Stimulated activated CD8-positive, alpha-beta memory T cell treated with anti-CD3 and anti-CD28 coated beads, Interleukin-7, amount 100 ng/mL, for 48 hours (primary cell): Measurements from ENCODE around the gene ALG3.
A peak's percentile ranks its signal among the peaks of the same experiment; 100 is the strongest.

Experiments
- DNase-seq, 2 donors: peaks; one replicate each; pipeline ENCODE4 v3.0.0-alpha.2; 2020; ENCODE audit warnings: low read depth in 1 of 2; ENCODE audit errors: extremely low read depth in 1 of 2

Gene ALG3

DNA sequence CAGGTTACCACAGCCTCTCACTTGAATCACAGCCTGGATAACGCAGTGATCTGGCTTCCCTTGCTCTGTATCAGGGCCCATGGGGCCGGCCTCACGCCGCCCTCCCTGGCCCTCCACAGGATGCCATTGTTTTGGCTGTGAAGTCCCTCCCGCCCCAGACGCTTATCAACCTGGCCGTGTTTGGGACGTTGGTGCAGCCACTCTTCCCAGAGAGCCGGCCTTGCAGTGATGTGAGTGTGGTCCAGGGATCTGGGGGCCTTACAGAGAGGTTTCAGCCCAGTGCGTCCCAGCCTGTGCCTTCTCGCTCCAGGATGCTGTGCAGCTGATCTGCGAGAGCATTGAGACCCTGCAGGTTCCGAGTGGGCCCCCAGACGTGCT lies 12.7 kb downstream of the ALG3 start:
- DNase-seq, result no peak

DNA sequence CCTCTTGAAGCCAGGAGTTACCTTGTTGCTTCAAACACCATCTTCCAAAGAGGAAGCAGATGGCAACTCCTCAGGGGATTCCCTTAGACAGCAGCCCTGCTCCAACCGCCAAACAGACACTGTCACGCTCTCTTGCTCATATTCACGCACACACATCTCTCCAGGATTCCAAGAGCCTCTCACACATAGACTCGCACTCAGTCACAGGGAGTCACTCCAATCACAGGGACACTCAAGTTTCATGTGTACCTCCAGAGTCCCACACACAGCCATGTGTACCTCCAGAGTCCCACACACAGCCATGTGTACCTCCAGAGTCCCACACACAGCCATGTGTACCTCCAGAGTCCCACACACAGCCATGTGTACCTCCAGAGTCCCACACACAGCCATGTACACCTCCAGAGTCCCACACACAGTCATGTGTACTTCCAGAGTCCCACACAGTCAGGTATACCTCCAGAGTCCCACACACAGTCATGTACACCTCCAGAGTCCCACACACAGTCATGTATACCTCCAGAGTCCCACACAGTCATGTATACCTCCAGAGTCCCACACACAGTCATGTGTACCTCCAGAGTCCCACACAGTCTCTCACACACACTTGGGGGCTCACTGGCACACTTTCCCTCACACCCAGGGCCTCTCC lies 13.3 kb downstream of the ALG3 start:
- DNase-seq, result no peak

DNA sequence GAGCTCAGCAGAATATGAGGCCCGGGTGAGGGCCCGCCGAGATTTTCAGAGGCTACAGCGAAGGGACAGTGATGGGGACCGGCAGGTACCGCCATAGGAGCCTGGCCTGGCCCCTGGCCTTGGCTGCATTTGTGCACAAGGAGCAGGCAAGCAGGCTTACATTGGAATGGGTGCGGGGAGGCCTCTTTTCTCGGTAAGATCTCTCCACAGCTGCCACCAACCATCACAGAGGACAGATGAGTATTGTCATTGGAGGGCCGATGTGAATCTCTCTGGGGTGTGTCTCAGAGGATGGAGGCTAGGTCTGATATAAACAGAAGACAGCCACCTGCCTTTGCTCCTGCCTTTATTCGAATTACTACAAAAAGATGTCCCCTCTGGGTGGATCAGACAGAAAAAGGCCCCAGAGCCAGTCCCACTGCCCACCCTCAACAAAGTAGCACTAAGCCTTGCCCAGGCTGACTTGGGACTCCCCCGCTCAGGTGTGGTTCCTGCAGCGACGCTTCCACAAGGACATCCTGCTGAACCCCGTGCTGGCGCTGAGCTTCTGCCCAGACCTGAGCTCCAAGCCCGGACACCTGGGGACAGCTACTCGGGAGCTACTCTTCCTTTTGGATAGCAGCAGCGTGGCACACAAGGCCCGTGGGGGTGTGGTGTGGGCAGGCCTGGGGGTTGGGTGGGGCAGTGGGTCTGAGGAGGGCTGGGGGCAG lies 13.9 kb downstream of the ALG3 start:
- no peak for DNase-seq

DNA sequence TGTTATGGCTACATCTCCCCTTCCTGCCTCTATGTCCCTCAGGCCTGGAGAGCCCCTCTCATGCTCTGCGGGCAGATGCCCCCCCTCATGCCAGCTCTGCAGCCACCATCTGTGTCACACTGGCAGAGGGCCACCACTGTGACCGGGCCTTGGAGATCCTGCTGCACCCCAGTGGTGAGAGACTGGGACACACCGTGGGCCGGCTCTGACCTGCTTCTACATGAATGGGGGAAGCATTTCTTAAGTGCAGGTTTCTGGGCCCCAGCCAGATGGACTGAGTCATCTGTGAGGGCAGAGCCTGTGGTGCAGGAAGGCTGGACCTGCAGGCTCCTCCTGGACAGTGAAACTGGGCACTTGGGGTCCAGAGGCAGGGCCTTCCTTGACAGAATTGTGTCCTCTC lies 14.5 kb downstream of the ALG3 start:
- DNase-seq, result no peak

DNA sequence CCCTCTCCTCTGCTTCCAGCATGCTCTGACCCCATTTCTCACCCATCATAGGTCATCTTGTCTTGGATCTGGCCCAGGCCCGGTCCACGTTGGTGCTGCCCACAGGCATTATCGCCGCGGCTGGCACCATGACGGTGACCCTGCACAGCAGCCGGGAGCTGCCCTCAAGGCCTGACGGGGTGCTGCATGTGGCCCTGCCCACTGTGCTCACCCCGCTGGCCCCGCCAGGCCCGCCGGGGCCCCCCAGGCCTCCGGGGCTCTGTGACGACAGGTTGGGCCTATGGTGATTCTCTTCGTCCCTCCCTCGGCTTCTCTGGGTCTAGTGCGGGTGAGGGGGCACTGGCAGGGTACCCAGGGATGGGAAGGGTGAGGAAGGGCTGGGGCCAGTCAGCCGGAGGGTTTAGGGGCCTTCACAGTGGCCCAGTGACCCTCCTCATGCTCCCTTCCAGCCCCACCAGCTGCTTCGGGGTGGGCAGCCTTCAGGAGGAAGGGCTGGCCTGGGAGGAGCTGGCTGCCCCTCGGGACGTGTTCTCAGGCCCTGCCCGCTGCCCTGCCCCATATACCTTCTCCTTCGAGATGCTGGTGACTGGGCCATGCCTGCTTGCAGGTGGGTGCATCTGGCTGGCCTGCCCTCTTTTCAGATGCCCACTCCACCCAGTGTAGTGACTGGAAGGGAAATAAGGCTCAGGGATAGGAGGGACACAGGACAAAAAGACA lies 15.5 kb downstream of the ALG3 start:
- no peak for DNase-seq

DNA sequence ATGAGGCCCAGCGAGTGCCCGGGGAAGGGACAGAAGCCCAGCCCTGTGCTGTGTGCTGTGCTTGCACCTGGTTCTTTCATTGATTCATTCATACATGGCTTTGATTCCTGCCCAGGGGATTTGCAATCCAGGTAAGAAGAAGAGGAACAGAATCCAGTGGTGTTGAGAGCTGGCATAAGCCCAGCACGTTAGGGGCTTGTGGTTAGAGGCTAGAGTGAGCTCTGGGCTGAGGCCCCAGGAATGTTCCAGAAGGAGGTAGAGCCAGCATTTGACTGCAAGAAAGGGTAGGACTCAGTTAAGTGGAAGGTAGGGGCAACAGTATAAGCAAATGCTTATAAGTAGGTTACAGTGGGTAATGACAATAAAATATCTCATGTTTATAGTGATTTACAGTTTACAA lies 17.1 kb downstream of the ALG3 start:
- no peak for DNase-seq

DNA sequence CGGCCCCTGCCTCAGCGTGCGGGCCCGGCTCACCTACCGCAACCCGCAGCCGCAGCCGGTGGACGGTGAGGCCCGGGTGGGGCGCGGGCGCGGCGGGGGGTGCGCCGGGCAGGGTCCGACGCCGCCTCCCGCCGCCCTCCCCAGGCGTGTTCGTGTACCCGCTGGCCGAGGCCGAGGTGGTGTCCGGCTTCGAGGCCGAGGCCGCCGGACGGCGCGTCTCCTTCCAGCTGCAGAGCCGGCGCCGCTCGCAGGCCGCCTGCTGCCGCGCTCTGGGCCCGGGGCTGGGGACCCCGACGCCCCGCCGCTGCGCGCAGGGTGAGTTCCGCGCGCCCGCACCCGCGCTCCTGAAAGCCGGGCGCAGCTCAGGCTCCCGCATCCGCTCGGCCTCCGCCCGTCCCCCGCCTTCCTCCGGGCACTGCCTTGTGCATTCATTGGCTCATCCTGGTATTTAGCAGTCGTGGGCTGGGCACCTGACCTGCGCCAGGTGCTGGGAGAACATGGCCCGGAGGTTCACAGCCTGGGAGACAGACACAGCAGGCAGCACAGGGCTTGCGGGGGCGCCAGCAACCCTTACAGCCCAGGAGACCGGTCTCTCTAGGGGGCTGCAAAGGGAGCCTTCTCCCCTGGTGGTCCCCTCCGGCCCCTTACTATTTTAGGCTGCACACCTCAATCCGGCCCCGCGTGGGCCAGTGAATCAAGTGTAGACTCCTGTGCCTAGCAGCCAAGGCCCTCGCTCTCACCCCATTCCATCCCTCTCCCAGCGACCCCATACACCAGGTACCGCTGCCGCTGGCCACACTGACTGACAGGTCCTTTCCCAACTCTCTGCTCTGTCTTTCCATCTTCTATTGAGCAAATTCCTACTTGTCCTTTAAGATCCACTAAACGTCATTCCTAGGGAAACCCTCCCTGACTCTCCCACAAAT lies 17.9 kb downstream of the ALG3 start:
- no peak for DNase-seq

DNA sequence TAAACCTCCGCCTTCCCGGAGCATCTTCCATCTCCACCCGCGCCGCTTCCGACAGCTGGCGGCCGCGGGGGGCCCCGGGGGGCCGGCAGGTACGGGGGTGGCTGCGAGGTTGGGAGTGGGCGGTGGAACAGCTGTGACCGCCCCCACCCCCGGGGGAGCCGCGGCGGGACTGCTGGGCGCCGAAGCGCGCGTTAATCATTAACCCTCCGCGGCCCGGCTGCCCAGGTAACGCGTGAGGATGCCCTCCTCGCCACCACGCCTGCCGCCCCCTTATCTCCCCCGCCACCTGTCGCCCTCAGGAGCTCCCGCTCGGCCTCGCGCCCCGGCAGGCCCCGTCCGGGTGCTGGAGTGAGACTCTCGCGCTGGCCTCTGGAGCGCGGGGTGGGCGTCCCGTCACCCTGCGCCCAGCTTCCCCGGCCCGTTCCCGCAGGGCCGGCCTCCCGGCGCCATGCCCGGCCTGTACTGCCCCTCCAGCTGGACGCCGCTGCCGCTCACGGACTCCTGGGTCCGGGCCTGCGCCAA lies 18.6 kb downstream of the ALG3 start:
- no peak for DNase-seq

DNA sequence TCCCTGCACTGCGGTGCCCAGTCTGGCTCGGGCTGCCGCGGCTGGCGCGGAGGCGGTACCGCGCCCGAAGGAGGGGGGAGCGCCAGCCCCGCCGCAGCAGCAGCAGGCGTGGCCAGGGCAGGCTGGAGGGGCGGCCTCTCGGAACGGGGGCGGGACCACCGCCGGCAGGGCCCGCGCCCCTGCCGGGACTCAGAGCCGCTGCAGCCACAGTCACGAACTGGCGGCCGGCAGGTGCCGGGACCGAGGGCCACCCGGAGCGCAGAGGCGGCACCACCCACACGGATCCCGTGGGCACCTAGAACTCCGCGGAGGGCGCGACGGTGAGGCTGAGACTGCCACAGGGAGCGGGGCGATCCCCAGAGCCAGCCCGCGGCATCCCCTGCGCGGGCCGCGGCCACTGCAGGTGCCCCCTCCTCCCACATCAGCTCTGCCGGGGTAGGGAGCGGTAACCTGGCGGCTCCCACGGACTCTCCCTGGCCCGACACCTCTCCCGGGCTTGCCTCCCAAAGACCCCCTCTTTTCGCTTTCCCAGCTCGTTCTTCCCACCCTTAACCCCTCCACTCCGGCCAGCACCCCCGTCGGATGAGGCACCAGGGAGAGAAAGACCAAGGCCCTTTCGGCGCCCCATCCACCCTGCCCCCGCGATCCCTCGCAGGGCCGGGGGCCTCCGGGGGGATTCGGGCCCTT lies 19.2 kb downstream of the ALG3 start, which contains the start of gene VWA5B2:
VWA5B2 (plus strand) TSS at position 192 of the 687 bp plus-strand sequence. CDS start 944 bp downstream, outside the sequence.
- DNase-seq, result peak; percentile 46 to 63

DNA sequence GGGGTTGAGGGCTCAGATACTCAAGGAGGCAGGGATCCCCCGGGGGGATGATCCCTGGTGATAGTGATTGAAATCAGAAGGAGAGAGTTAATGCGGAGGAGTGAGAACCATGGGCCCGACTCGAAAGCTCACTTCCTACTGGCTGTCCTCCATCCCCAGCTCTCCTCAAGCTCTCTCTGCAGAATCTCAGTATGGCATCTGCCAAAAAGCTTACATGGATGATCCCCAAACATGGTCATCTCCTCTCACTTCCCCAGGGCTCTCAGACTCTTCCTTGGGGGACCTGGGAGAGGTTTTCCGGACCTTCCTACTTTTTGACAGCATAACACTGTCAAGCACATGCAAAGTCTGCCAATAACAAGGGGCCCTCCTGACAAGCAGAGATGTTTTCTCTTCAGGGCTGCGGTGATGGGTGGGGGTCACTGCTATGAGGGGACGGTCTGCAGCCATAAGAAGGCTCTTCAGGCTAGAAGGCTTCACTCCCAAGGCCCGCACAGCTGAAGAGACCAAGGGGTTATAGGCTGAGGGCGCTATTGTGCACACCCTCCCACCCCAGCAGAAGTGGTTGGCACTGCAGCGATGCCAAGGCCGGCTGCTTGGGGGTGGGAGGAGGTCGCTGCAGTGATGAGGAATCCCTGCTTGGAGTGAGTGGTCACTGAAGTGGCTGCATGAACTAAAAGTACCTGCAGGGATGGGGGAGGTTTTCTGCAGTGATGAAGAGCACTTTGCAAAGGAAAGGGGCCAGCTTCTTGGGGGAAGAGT lies 20.2 kb downstream of the ALG3 start:
- DNase-seq, result no peak

DNA sequence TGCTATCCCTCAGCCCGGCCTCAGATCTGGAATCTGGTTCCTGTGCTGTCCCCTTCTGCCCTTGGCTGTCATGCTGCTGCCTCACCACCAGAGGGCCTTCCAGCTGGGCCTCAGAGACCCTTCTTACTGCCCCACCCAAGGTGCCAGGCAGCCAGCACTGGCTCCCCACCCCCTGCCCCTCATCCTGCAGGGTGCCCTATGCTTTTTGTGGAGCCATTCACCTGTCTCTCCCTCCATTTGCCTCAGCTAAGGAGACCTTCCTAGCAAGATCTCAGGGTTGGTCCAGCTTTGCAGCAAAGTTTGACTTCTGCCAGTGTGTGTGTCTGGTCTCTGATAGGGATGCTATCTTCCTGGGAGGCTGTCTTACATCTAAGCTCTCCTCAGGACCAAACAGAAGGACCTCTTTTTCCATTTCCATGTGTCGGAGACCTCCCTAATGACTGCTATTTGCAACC lies 21.3 kb downstream of the ALG3 start:
- peak; percentile 13 to 28 for DNase-seq

DNA sequence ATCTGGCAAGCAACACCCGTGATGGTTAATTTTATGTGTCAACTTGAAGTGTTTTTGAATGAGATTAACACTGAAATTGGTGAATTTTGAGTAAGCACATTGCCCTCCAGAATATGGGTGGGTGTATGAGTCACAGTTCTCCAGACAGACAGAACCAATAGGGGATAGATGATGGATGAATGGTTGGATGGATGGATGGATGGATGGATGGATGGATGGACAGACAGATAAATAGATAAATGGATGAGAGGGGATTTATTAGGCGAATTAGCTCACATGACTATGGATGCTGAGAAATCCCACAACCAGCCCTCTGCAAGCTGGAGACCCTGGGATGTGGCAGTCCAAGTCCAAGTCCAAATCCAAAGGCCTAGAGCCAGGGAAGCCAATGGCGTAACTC lies 24.8 kb downstream of the ALG3 start:
- no peak for DNase-seq

DNA sequence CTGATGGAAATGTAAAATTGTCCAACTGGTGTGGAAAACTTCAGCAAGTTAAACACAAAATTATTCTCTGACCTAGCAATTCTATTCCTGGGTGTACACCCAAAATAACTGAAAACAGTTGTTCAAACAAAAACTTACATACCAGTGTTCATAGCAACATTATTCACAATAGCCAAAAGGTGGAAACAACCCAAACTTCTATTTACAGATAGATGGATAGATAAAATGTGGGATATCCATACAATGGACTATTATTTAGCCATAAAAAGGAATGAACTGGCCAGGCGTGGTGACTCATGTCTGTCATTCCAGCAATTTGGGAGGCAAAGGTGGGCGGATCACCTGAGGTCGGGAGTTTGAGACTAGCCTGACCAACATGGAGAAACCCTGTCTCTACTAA lies 26.2 kb downstream of the ALG3 start:
- DNase-seq, result no peak

DNA sequence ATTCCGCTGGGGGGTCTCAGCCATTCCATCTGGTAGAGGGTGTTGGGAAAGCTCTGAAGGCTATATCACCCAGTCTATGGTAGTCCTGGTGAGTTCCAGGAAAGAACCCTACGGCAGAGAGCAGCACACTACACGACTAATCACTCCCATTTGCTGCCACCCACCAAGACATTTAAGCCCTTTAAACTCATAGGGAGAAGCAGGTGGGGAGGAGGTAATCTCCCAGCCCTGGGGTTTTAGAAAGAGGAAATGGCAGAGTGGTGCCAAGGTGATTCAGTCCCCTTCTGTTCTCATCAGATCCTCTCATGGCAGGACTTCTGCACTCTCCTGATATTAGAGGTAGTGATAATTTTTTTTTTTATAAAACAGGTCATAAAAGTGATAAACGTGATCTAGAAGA lies 29.9 kb downstream of the ALG3 start:
- DNase-seq, result no peak

DNA sequence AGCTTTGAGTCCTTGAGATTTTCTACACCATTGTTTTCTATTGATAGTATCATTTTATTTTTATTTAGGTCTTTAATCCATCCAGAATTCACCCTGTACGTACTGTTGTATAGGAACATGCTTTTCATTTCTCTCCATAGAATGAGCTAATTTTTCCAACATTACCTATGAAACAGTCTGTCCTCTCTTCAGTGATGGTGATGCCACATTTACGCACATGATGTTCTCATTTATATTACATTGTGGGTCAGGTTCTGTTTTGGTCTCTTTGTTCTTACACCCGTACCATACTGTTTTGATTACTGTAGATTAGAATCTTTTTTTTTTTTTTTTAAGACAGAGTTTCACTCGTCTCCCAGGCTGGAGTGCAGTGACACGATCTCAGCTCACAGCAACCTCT lies 37.0 kb downstream of the ALG3 start:
- DNase-seq, result no peak

DNA sequence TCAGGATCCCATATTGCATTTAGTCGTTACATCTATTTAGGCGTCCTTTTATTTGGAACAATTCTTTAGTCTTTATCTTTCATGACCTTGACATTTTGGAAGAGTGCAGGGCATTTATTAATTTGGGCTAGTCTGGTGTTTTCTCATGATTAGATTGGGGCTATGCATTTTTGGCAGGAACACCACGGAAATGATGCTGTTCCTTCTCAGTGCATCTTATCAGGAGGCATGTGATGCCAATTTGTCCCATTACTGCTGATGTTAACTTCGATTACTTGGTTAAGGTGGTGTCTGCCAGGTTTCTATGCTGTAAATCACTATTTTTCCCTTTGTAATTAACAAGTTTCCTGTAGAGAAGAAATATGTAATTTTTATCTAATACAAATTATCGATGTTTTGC lies 37.5 kb downstream of the ALG3 start:
- no peak for DNase-seq

DNA sequence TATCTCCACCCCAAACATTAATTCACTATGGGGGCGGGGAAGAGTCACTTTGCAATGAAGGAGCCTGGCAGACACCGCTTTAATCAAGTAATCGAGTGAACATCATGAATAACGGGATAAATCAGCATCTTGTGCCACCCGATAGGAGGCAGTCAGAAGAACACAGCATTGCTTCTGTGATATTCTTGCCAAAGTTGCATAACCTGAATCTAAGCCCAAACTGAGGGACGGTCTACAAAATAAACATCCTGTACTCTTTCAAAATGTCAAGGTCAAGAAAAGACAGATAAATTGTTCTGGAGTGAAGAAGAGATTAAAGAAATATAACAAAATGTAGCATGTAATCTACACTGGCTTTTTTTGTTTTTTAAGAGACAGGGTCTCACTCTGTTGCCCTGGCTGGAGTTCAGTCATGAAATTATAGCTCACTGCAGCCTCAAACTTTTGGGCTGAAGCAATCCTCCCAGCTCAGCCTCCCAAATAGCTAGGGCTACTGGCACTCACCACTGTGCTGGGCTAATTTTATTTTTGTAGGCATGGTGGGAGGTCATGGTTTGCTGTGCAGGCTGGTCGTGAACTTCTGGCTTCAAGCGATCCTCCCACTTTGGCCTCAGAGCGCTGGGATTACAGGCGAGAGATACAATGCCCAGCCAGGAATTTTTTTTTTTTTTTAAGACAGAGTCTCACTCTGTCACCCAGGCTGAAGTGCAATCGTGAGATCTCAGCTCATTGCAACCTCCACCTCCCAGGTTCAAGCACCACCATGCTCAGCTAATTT lies 39.4 kb downstream of the ALG3 start:
- no peak for DNase-seq

DNA sequence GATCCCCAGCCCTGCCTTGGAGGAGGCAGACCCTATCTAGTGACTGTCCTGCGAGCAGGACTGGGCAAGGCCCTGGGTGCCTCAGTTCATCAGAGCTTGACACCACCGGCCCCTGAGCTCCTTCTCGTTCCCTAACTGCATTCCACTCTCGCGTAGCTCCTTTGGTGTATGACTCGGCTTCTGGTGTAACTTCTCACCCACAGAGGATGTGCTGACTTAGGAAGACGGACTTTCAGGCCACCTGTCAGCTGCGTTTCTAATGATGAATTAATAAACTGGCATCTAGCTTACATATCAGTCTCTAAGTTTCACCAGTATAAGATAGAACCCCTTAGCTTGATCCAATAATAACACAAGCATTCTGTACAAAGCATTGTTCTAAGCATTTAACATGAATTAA lies 45.2 kb downstream of the ALG3 start:
- DNase-seq, result no peak

DNA sequence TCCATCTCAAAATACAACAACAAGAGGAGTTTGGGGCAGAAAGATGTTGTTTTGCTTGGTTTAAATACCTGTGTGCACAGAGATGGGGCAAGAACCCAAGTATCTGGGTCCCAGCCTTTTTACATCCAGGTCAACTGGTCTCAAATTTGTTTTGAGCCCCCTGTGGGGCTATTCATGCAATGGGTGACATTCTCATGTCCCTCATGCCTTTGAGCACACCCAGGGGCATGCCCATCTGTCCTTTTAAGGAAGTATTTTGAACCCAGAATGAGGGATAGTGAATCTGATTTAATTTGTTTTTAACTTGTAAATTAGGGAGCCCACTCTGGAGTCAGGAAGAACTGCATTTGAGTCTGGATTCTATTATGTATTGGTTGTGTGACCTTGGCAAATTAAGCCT lies 47.9 kb downstream of the ALG3 start:
- DNase-seq, result no peak
